ENCODE data around the gene SFMBT1.

The SFMBT1 gene

GRCh38 chr3:52891615-52892081 lies 154.2 kb downstream of the SFMBT1 start:
- DNase-seq (ENCODE audit: low read depth), result peak; percentile 45

GRCh38 chr3:52891164-52891563 lies 154.7 kb downstream of the SFMBT1 start:
- DNase-seq (ENCODE audit: low read depth), result no peak
- no peak overlapping the region for H3K4me3 ChIP-seq (replicated peaks; ENCODE audit: low read depth, low read length)
- TF ChIP-seq CTCF (IDR thresholded peaks at IDR 0.05; ENCODE audit: low read length, missing control alignments), result no peak

More at GRCh38 chr3:52891615-52892081, 154.2 kb downstream of the SFMBT1 start:
- H3K4me3 ChIP-seq (replicated peaks; ENCODE audit: low read depth, low read length), result no peak overlapping the region
- no peak for TF ChIP-seq CTCF (IDR thresholded peaks at IDR 0.05; ENCODE audit: low read length, missing control alignments)

- no peak for DNase-seq (ENCODE audit: low read depth)
- TF ChIP-seq CTCF (IDR thresholded peaks at IDR 0.05; ENCODE audit: low read length, missing control alignments), result no peak
- no peak overlapping the region for H3K4me3 ChIP-seq (replicated peaks; ENCODE audit: low read depth, low read length)
Observed at GRCh38 chr3:52890735-52891134, 155.1 kb downstream of the SFMBT1 start.

GRCh38 chr3:52889901-52890300 lies 156.0 kb downstream of the SFMBT1 start:
- H3K4me3 ChIP-seq (replicated peaks; ENCODE audit: low read depth, low read length), result no peak overlapping the region
- no peak for TF ChIP-seq CTCF (IDR thresholded peaks at IDR 0.05; ENCODE audit: low read length, missing control alignments)
- DNase-seq (ENCODE audit: low read depth), result no peak

GRCh38 chr3:52887166-52887565 lies 158.7 kb downstream of the SFMBT1 start:
- DNase-seq (ENCODE audit: low read depth), result no peak
- no peak overlapping the region for H3K4me3 ChIP-seq (replicated peaks; ENCODE audit: low read depth, low read length)
- TF ChIP-seq CTCF (IDR thresholded peaks at IDR 0.05; ENCODE audit: low read length, missing control alignments), result no peak

- H3K4me3 ChIP-seq (replicated peaks; ENCODE audit: low read depth, low read length), result no peak overlapping the region
- DNase-seq (ENCODE audit: low read depth), result no peak
- TF ChIP-seq CTCF (IDR thresholded peaks at IDR 0.05; ENCODE audit: low read length, missing control alignments), result no peak
Observed at GRCh38 chr3:52886049-52886730, 159.7 kb downstream of the SFMBT1 start.

GRCh38 chr3:52882377-52882776 lies 163.5 kb downstream of the SFMBT1 start:
- no peak overlapping the region for H3K4me3 ChIP-seq (replicated peaks; ENCODE audit: low read depth, low read length)
- DNase-seq (ENCODE audit: low read depth), result no peak
- no peak for TF ChIP-seq CTCF (IDR thresholded peaks at IDR 0.05; ENCODE audit: low read length, missing control alignments)

Data from fibroblast of pulmonary artery (primary cell).